SIG-M5 treated with dmso at 0.1 percent for 504 hours (cell line): ENCODE data around the gene MICA.
"Not testable (repeated sequence)": the region's sequence is repeated elsewhere in the genome, so short reads cannot be mapped to it uniquely, and the experiment has no call there.

Experiments
- DNase-seq: peaks from one replicate; lab custom pipeline; 2025; ENCODE audit not compliant: unreplicated experiment; lab: John Stamatoyannopoulos, UW

MICA gene

DNA sequence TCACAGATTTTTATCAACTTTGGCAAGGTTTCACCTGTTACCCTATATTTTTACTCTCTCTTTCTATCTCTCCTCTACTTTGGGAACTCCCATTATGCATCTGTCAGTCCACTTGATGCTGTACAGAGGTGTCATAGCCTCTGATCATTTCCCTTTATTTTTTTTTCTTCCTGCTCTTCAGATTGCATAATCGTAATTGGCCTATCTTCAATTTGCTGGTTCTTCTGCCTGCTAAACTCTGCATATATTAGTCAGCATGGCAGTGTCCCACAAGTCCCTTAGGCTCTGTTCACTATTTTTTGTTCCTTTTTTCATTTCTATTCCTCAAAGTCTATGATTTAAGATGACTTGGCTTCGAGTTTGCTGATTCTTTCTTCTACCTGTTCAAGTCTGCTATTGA, 49.9 kb downstream of the MICA start:
- DNase-seq = peak; percentile 83

DNA sequence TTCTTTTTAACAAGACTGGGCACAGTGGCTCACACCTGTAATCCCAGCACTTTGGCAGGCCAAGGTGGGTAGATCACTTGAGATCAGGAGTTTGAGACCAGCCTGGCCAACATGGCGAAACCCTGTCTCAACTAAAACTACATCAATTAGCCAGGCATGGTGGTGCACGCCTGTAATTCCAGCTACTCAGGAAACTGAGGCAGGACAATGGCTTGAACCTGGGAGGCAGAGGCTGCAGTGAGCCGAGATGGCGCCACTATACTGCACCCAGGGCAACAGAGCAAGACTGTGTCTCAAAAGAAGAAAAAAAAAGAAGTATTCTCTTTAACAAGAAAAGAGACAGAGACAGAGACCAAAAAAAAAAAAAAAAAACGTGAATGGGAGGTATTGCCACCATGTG, 56.5 kb downstream of the MICA start:
- not testable (repeated sequence) for DNase-seq

DNA sequence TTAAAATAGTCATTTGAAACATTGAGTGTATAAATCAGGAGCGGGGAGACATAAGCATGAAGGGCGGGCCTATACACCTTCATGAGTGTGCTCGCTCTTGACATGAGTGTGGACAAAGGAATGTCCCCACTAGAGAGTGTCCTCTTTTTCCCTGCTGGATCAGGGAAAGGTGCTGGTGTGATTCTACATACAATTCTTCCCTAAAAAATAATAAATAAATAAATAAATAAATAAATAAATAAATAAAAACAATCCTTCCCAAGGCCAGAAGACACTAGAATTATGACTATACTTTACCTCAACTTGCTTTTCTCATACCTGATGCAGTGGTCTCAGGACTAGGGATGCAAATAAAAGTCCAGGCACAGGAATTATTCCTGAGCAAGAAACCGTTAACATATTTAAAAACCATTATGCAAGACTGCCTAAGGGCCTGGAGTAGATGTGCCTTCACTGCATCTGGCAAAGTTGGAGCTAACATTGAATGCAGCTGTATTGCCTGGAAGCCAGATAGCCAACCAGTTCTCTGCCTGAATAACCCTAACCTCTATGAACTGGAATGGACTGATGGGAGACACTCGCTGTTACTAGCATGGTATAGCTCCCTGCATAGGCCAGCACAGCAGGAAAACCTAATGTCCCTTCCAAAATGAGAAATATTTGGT, 57.1 kb downstream of the MICA start:
- DNase-seq = no peak

DNA sequence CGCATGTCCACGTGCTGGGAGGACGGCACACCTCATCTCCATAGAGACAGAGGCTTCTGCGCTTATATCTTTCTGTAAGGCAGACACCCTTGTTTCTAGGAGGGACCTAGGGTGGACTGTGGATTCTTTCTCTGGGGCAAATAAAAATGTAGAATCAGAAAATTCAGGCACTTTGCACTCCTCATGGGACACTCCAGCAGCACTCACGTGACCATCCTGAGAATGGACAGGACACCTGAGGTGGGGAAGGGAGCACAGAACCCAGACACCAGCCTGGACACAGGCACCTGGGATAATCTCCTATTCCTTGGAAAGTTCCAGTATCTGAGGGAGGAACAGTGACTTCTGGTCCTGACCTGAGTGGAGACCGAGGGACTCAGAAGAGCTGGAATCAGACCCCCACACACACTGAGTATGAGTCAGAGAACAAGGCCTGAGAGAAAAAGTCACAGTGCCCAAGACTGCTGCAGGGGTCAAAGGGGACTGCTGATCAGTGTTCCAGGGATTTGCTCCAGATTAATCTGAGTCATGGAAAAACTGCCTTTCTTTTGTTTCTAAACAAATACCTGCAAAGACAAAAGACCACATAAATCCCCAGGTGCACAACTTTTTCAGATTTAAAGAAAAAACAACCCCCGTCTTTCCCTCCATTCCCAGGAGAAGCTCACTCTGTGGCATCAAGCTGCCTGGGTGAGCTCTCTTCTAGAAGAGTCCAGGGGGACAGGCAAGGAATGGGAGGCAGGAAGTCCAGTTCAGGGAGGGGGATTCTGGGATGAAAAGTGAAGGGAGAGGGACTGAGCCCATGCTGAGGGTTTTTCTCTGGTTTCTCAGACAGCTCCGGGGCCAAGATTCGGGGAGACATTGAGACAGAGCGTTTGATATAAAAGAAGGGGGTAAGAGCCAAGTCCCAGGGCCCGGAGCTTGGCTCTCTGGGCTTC, 58.9 kb downstream of the MICA start:
- no peak for DNase-seq

DNA sequence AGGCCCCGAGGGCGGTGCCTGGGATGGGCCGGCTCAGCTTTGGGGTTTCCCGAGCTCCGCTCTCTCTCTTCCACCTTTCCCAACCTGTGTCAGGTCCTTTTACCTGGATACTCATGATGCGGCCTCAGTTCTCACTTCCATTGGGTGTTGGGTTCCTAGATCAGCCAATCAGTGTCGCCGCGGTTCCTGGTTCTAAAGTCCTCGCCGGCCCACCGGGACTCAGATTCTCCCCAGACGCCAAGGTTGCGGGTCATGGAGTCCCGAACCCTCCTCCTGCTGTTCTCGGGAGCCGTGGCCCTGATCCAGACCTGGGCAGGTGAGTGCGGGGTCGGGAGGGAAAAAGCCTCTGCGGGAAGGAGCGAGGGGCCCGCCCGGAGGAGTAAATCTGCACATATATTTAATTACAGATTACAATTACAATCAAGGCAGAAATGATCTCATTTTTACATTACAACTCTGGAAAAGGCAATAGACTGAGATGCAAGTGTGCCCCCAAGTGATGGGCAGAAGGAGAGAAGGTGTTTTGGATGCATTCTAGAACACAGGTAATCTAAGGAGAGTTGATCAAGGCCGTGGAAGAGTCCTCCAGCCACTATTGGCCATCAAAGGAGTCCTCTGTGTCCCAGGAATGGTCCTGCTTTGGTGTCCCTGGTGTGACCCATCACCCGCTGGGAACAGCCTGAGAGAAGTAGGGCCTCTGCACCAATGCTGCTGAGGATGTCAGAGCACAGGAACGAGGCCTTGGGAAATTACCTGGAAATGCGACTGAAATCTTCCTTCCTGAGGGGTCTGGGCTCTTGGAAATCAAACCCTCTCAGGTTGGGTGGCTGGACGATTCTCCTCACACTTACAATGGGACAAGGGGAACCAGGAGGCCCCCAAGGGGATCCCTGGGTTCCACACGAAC, 59.8 kb downstream of the MICA start:
- peak; percentile 61 for DNase-seq

DNA sequence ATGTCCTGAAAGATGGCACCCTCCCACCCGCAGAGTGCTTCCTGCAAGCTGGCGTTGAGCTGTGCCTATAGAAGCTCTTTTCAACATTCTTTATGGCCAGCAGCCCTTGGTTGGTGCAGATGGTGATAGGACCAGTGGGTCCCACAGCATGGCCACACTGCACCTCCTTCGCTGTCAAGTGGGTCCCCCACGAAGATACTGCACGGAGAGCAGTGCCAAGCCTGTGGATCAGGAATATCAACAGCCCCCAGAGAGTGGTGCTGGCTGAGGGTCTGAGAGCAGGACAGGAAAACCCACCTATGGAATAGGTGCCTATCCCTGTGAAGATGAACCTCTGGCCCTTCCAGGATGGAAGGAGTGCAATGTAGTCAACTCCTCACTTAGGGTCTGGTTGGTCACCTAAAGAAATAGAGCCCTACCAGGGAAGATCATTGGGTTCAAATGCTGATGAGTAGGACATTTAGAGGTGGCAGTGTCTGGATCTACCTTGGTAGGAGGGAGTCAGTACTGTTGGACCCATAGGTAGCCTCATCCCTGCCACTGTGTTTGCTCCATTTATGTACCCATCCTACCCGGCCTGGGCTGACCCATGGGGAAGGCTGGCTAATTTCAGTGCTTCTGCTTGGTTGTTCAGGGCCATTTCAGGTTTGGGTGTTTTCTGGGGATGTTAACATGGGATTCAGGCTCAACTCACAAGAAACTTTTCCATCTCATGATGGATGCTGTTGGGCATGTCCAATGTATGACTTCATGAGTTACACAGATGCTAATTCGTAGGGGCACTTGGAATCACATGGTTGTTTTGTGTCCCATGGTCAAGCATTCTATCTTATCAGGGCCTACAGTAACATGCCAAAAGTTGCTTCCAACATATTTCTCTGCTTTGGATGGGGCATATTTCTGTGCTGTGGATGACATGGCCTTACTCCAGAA, 61.1 kb downstream of the MICA start:
- DNase-seq = no peak
